HUES48 (cell line): ENCODE measurements around the gene CDT1.

Experiments used
- H3K27ac ChIP-seq: one replicate; pipeline ENCODE4 v1.7.0; 2013; ENCODE audit warnings: low read depth, low read length, inconsistent platforms
- H3K27me3 ChIP-seq: 2 replicates; pipeline ENCODE4 v1.6.1; 2013; ENCODE audit warnings: mild to moderate bottlenecking, low read length; ENCODE audit not compliant: control insufficient read depth, insufficient read depth
- H3K36me3 ChIP-seq: 2 replicates; pipeline ENCODE4 v1.6.1; 2013; ENCODE audit warnings: low read length; ENCODE audit not compliant: control insufficient read depth, insufficient read depth
- H3K4me1 ChIP-seq: 2 replicates; pipeline ENCODE4 v1.6.1; 2013; ENCODE audit warnings: mild to moderate bottlenecking, low read length; ENCODE audit not compliant: control insufficient read depth, insufficient read depth
- H3K4me3 ChIP-seq: 2 replicates; pipeline ENCODE4 v1.5.1; 2013; ENCODE audit warnings: mild to moderate bottlenecking, low read depth, low read length
- H3K9ac ChIP-seq: 2 replicates; pipeline ENCODE4 v1.6.1; 2013; ENCODE audit warnings: mild to moderate bottlenecking, low read depth, low read length, moderate library complexity
- H3K9me3 ChIP-seq: 2 replicates; pipeline ENCODE4 v1.6.1; 2013; ENCODE audit warnings: low read length; ENCODE audit not compliant: control insufficient read depth, insufficient read depth

CDT1 gene

DNA sequence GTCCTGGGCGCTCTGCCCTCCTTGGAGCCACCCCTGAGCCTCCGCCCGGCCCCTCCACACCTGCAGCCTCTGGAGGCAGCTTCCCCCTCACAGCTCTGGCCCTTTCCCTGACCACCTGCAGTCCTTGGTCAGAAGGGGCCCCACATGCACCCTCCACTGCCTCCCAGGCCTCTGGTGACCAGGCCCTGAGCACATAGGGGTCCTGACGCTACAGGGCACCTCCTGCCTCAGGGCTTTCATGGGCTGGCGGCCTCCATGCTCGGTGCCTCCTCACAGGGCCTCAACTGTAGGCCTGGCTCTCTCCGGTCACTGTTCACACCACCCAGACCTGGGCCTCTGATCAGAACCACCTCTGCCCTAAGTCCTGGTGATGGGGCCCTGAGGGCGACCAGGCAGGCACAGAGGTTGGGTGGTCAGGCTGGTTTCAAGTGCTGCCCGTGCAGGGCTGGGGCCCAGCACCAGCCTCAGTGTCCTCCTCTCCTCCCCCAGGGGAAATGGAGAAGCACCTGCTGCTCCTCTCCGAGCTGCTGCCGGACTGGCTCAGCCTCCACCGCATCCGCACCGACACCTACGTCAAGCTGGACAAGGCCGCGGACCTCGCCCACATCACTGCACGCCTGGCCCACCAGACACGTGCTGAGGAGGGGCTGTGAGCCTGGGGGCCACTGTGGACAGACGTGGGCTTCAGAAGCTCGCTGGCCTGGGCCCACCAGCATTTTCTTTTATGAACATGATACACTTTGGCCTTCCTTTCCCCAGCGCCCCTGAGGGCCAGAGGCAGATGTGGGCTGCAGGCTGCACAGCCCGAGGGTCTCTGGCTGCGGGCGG lies 4.3 kb downstream of the CDT1 start:
- H3K4me1 ChIP-seq = 0 out of 2 replicates have a peak, but pooled peaks cover 7% of the 10 kb centered on the region
- H3K27ac ChIP-seq = no peak overlapping the region

GRCh38 chr16:88809068-88809675 lies 5.6 kb downstream of the CDT1 start:
- Histone ChIP-seq H3K4me1 (peaks cover 7% of the 10 kb centered on the region; the same call in 1 of the 2 replicates), H3K9me3 (no peaks in the 10 kb centered on the region), H3K9ac (no peak overlapping the region), H3K27me3 (no peaks in the 10 kb centered on the region), H3K36me3 (peaks cover 63% of the 10 kb centered on the region), H3K4me3 (no peak overlapping the region), H3K27ac (peak overlapping the region; percentile 3)

More for the DNA sequence above, 4.3 kb downstream of the CDT1 start:
- Histone ChIP-seq H3K9ac (no peak overlapping the region), H3K9me3 (no peaks in the 10 kb centered on the region), H3K27me3 (no peaks in the 10 kb centered on the region), H3K4me3 (no peak overlapping the region), H3K36me3 (peaks cover 63% of the 10 kb centered on the region)

DNA sequence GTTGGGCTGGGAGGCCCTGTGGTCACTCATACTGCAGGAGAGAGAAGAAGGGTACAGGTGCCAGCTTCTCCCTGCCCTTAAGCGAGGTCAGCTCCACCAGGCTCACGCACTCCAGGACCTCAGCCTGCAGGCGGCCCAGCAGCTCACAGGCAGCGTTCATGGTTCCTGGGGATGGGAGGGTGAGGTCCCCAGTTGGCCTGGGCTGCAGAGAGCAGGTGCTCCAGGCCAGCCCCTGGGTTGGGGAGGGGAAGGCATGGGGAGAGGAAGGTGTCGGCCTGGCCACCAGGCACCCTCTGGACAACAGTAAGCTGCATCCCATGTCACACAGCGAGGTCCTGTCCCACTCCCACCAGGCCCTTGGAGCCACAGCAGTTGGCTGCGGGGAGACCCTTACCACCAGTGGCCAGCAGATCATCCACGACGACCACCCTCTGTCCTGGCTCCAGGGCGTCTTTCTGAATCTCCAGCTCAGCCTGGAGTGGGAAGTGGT lies 6.1 kb downstream of the CDT1 start:
- H3K4me1 ChIP-seq = peaks cover 7% of the 10 kb centered on the region; the same call in 1 of the 2 replicates
- no peaks in the 10 kb centered on the region for H3K27me3 ChIP-seq
- no peaks in the 10 kb centered on the region for H3K9me3 ChIP-seq
- peaks cover 60% of the 10 kb centered on the region for H3K36me3 ChIP-seq
- no peak overlapping the region for H3K9ac ChIP-seq
- 0 out of 2 replicates have a peak overlapping the region, but pooled peaks have one; percentile 91 for H3K4me3 ChIP-seq
- peak overlapping the region; percentile 3 for H3K27ac ChIP-seq

GRCh38 chr16:88810166-88810911 lies 6.8 kb downstream of the CDT1 start:
- Histone ChIP-seq H3K9ac (peak overlapping the region; percentile 94), H3K9me3 (no peaks in the 10 kb centered on the region), H3K27ac (peak overlapping the region; percentile 94), H3K4me3 (peak overlapping the region; percentile 91), H3K36me3 (peaks cover 54% of the 10 kb centered on the region), H3K4me1 (peaks cover 7% of the 10 kb centered on the region; the same call in 1 of the 2 replicates), H3K27me3 (no peaks in the 10 kb centered on the region)

GRCh38 chr16:88810912-88811768 lies 7.6 kb downstream of the CDT1 start:
- Histone ChIP-seq H3K27ac (peak overlapping the region; percentile 94), H3K4me1 (peaks cover 7% of the 10 kb centered on the region; the same call in 1 of the 2 replicates), H3K36me3 (peaks cover 46% of the 10 kb centered on the region), H3K9me3 (no peaks in the 10 kb centered on the region), H3K9ac (peak overlapping the region; percentile 94), H3K27me3 (no peaks in the 10 kb centered on the region), H3K4me3 (peak overlapping the region; percentile 91)

DNA sequence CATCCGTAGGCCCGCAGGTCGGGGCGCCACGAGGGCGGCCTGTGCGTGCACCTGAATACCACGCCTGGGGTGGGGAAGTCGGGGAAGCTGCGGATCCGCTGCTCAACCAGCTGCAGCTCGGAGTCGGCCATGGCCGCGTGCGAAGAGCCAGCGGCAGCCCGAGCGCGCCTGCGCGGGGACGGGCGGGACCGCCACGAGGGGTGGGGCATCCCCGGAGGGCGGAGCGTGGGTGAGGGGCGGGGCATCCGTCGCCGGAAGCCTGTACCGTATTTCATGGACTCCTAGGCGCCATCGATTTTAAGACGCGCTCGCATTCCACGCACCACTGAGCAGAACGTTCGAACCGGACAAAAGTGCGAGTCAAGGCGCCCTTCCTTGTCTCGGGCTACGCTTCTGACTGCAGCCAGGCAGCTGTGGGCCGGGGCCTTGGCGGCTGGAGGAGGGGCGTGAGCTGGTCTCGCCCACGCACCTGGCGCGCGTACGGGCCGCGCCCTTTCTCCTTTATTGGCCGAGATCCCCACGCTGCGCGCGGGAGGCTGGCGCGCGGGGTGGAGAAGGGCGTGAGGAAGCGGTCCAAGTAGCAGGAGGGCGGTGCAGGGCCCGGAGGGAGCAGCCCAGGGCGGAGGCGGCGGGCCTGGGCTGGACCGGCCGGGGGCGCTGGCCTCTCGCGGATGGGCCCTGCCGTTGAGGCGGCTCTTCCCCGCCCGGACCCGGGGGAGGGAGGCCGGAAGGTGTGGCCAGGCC lies 8.4 kb downstream of the CDT1 start, which contains the start of gene APRT:
APRT (minus strand) TSS at position 160 of the 744 bp plus-strand sequence; CDS start at position 131, 29 bp downstream.
- Histone ChIP-seq H3K27me3 (no peaks in the 10 kb centered on the region), H3K9ac (peak within 1 kb of the TSS; percentile 94), H3K27ac (peak within 1 kb of the TSS; percentile 94), H3K36me3 (peaks cover 38% of the 10 kb centered on the region), H3K4me1 (peaks cover 7% of the 10 kb centered on the region; the same call in 1 of the 2 replicates), H3K9me3 (no peaks in the 10 kb centered on the region), H3K4me3 (peak within 1 kb of the TSS; percentile 91)

DNA sequence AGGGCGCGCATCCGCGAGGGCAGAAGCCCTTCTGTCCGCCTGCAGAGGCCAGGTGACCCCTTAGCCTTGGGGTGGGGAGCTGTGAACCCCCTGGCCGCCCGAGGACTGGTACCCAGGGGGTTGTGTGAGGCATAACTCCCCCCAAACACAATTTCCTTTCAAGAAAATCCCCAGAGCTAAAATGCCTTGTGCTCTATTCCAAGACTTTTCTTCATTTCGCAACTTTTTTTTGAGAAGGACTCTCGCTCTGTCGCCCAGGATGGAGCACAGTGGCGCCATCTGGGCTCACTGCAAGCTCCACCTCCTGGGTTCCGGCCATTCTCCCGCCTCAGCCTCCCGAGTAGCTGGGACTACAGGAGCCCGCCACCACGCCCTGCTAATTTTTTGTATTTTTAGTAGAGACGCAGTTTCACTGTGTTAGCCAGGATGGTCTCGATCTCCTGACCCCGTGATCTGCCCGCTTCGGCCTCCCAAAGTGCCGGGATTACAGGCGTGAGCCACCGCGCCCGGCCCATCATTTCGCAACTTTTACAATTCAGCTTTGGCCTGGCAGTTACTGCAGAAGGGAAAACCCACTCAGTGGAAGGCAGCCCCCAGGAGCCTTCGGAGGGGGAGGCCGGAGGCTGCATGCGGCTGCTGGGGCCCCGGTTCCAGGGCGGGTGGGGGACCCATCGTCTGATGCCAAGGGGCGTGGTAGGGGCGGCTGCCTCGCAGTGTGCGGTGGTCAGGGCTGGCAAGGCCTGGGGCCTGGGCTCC lies 9.1 kb downstream of the CDT1 start:
- Histone ChIP-seq H3K36me3 (peaks cover 31% of the 10 kb centered on the region), H3K9me3 (no peaks in the 10 kb centered on the region), H3K27me3 (no peaks in the 10 kb centered on the region), H3K27ac (peak overlapping the region; percentile 94), H3K9ac (peak overlapping the region; percentile 83), H3K4me1 (peaks cover 7% of the 10 kb centered on the region; the same call in 1 of the 2 replicates), H3K4me3 (peak overlapping the region; percentile 91)

GRCh38 chr16:88813269-88814143 lies 9.9 kb downstream of the CDT1 start:
- Histone ChIP-seq H3K9me3 (no peaks in the 10 kb centered on the region), H3K36me3 (peaks cover 22% of the 10 kb centered on the region), H3K27ac (no peak overlapping the region), H3K27me3 (no peaks in the 10 kb centered on the region), H3K9ac (no peak overlapping the region), H3K4me3 (no peak overlapping the region), H3K4me1 (peaks cover 7% of the 10 kb centered on the region; the same call in 1 of the 2 replicates)
